HFFc6 (cell line): Measurements from ENCODE around the gene FAM98A. TPM values are rescaled to one million over a fixed set of nuclear protein-coding genes. Genes with fewer than 3 reads are reported as not detected.
A peak's percentile ranks its signal among the peaks of the same experiment; 100 is the strongest.

Experiments
- DNase-seq: peaks from one replicate; pipeline ENCODE4 v3.0.0-alpha.2; 2018
- H3K27ac Mint-ChIP-seq: 2 replicates; pipeline ENCODE4 v1.8.0; 2020; ENCODE audit warnings: mild to moderate bottlenecking, mixed read lengths
- H3K27me3 Mint-ChIP-seq: 2 replicates; pipeline ENCODE4 v1.8.0; 2021; ENCODE audit warnings: mild to moderate bottlenecking, moderate library complexity, mixed read lengths; ENCODE audit not compliant: insufficient read depth
- H3K36me3 Mint-ChIP-seq: 2 replicates; pipeline ENCODE4 v1.8.0; 2021; ENCODE audit warnings: low read depth, mixed read lengths
- H3K4me1 Mint-ChIP-seq: 2 replicates; pipeline ENCODE4 v1.8.0; 2020; ENCODE audit warnings: low read depth, mixed read lengths
- H3K4me3 Mint-ChIP-seq: 2 replicates; pipeline ENCODE4 v1.8.0; 2020; ENCODE audit warnings: mild to moderate bottlenecking, moderate library complexity, mixed read lengths
- H3K9me3 Mint-ChIP-seq: 2 replicates; pipeline ENCODE4 v1.8.0; 2020; ENCODE audit warnings: mild to moderate bottlenecking, mixed read lengths
- total RNA-seq, 6 experiments: library from RNA; stranded (reverse); fragmentation: NEBNext Ultra II Directional; extraction: Animal tissue kit (Norgen Biotek cat#: 25700); gene quantifications; 2 replicates in 1 of 6; 3 replicates in 5 of 6; pipeline ENCODE4 v1.2.3, GENCODE V29; 2021
- TF ChIP-seq, protein P1 (sequence below): fragments of 200-600 bp; sonication (generic); IDR thresholded peaks from 2 replicates; pipeline ENCODE4 v1.5.0; 2021; ENCODE audit warnings: antibody characterized with exemption, mild to moderate bottlenecking

The FAM98A gene
- total RNA-seq, 6 experiments from 2014 or later = 144 to 178 (median 167) TPM

DNA sequence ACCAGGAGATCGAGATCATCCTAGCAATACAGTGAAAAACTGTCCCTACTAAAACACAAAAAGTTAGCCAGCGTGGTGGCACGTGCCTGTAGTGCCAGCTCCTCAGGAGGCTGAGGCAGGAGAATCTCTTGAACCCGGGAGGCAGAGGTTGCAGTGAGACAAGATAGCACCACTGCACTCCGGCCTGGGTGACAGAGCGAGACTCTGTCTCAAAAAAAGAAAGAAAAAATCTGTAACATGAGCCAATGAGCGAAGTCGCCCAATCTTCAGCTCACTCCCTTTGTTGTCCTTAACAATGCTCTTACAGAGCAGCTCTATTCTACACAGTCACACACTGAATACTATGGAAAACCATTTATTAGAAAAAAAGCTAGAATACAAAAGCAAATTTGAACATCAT lies 22.0 kb downstream of the FAM98A start:
- Mint-ChIP-seq H3K9me3 (no peaks in the 10 kb centered on the region), H3K27ac (peak overlapping the region; percentile 36; the same call in 1 of the 2 replicates), H3K4me1 (peaks cover 46% of the 10 kb centered on the region), H3K4me3 (no peak overlapping the region; the same call in 1 of the 2 replicates), H3K27me3 (no peaks in the 10 kb centered on the region; the same call in 1 of the 2 replicates), H3K36me3 (peaks cover 14% of the 10 kb centered on the region)
- TF ChIP-seq, protein P1, sequence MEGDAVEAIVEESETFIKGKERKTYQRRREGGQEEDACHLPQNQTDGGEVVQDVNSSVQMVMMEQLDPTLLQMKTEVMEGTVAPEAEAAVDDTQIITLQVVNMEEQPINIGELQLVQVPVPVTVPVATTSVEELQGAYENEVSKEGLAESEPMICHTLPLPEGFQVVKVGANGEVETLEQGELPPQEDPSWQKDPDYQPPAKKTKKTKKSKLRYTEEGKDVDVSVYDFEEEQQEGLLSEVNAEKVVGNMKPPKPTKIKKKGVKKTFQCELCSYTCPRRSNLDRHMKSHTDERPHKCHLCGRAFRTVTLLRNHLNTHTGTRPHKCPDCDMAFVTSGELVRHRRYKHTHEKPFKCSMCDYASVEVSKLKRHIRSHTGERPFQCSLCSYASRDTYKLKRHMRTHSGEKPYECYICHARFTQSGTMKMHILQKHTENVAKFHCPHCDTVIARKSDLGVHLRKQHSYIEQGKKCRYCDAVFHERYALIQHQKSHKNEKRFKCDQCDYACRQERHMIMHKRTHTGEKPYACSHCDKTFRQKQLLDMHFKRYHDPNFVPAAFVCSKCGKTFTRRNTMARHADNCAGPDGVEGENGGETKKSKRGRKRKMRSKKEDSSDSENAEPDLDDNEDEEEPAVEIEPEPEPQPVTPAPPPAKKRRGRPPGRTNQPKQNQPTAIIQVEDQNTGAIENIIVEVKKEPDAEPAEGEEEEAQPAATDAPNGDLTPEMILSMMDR = no peak
- no peak for DNase-seq

DNA sequence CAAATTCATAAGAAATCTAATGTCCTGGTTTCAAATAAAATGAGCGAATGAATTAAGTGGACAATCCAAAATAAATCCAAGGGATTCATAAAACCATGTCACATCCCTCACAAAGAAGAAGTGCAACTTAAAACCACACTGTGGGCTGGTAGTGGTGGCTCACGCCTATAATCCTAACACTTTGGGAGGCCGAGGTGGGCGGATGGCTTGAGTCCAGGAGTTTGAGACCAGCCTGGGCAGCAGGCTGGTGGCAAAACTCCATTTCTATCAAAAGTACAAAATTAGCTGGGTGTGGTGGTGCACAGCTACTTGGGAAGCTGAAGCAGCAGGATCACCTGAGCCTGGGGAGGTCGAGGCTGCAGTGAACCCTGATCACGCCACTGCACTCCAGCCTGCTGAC lies 25.4 kb downstream of the FAM98A start:
- H3K27me3 Mint-ChIP-seq = no peaks in the 10 kb centered on the region
- TF ChIP-seq, protein P1 = no peak

DNA sequence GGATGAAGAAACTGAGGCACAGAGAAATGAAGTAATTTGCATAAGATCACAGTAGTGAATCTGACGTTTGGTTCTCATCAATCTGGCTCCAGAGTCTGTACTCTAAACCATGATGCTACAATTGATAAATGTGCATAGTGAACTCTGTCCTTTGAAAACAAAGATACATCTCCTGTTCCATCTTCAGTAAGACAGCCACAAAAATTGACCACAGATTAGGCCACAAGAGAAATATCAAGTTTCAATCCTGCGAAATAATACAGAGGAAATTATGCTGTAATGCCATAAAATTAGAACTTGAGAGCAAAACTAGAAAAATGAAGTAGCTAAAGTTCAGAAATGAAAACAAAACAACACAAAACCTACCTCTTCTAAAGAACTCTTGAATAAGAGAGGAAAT lies 28.4 kb downstream of the FAM98A start:
- H3K4me3 Mint-ChIP-seq = no peak overlapping the region
- TF ChIP-seq, protein P1 = no peak
- H3K4me1 Mint-ChIP-seq = no peaks in the 10 kb centered on the region
- DNase-seq = no peak
- no peaks in the 10 kb centered on the region for H3K36me3 Mint-ChIP-seq
- no peak overlapping the region for H3K27ac Mint-ChIP-seq
- H3K9me3 Mint-ChIP-seq = no peaks in the 10 kb centered on the region
- 0 out of 2 replicates have a peak, but pooled peaks cover 1% of the 10 kb centered on the region for H3K27me3 Mint-ChIP-seq

More for the DNA sequence above, 25.4 kb downstream of the FAM98A start:
- H3K4me1 Mint-ChIP-seq = peaks cover 14% of the 10 kb centered on the region; the same call in 1 of the 2 replicates
- no peaks in the 10 kb centered on the region for H3K9me3 Mint-ChIP-seq
- no peak overlapping the region for H3K27ac Mint-ChIP-seq
- no peak overlapping the region for H3K4me3 Mint-ChIP-seq
- no peaks in the 10 kb centered on the region for H3K36me3 Mint-ChIP-seq
- DNase-seq = no peak

DNA sequence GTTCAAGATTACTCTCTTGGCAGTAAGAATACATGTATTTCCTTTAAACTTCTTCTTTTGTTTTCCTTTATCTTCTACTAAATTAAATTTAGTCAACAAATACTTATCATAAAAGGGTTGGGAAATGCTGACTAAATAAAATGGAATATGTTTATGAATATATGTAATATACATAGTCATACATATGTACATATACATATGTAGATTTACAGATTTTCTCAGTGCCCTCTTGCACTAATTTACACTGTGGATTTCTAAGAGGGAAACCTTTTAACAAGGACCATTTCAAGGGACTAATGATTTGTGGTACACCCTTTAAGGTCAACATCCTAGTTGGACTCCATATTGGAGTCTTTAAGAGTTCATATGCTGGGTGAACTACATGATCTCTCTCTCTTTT lies 37.2 kb downstream of the FAM98A start:
- no peak for DNase-seq
- Mint-ChIP-seq H3K36me3 (peaks cover 17% of the 10 kb centered on the region; the same call in 1 of the 2 replicates), H3K27me3 (peaks cover 4% of the 10 kb centered on the region; the same call in 1 of the 2 replicates), H3K4me1 (peaks cover 9% of the 10 kb centered on the region), H3K27ac (no peak overlapping the region), H3K4me3 (no peak overlapping the region), H3K9me3 (no peaks in the 10 kb centered on the region)
- TF ChIP-seq, protein P1 = no peak

GRCh38 chr2:33560017-33560416 lies 39.1 kb downstream of the FAM98A start:
- Mint-ChIP-seq H3K27me3 (peaks cover 3% of the 10 kb centered on the region; the same call in 1 of the 2 replicates), H3K36me3 (peaks cover 11% of the 10 kb centered on the region; the same call in 1 of the 2 replicates), H3K4me1 (peaks cover 26% of the 10 kb centered on the region), H3K4me3 (no peak overlapping the region), H3K9me3 (no peaks in the 10 kb centered on the region), H3K27ac (no peak overlapping the region)
- no peak for DNase-seq
- TF ChIP-seq, protein P1 = no peak

DNA sequence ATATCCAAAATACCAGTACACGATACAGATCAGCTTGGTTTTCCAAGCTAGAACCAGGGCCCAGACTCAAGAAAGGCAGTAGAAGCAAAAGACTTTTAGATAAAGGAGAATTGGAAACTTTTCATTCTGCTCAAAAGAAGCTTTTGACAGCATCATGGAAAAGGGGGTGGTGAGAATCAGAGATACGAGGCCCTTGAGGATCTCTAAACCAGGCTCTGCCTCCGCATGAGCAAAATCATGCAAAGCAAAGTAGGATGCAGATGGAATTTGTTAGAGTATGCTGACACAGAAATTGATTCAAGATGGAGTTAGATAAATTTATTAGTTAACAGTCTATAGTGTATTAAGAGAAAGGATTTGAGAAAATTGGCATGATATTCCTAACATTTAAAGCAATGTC lies 39.8 kb downstream of the FAM98A start:
- peaks cover 30% of the 10 kb centered on the region for H3K4me1 Mint-ChIP-seq
- no peak for DNase-seq
- TF ChIP-seq, protein P1 = no peak
- no peak overlapping the region for H3K4me3 Mint-ChIP-seq
- peaks cover 3% of the 10 kb centered on the region; the same call in 1 of the 2 replicates for H3K27me3 Mint-ChIP-seq
- no peaks in the 10 kb centered on the region for H3K9me3 Mint-ChIP-seq
- no peak overlapping the region for H3K27ac Mint-ChIP-seq
- peaks cover 9% of the 10 kb centered on the region; the same call in 1 of the 2 replicates for H3K36me3 Mint-ChIP-seq
